GM18909 (cell line): ENCODE data around the gene SLC22A12.

Source experiments
- ATAC-seq: cut with Tn5 transposase; IDR thresholded peaks from one replicate; pipeline ENCODE4 v1.9.1; 2021; ENCODE audit warnings: mild to moderate bottlenecking; ENCODE audit not compliant: unreplicated experiment, poor library complexity

SLC22A12 gene

GRCh38 chr11:64602466-64603070, 11.5 kb downstream of the SLC22A12 start:
- ATAC-seq: no peak

- ATAC-seq: no peak
These were observed 12.5 kb downstream of the SLC22A12 start for GRCh38 chr11:64603411-64604110.

GRCh38 chr11:64604458-64605243, 13.6 kb downstream of the SLC22A12 start:
- no peak for ATAC-seq

GRCh38 chr11:64605244-64605560, 14.2 kb downstream of the SLC22A12 start:
- no peak for ATAC-seq

GRCh38 chr11:64605656-64606585, 14.9 kb downstream of the SLC22A12 start:
- ATAC-seq: no peak

GRCh38 chr11:64606796-64607380, 15.9 kb downstream of the SLC22A12 start:
- no peak for ATAC-seq

GRCh38 chr11:64607381-64607985, 16.5 kb downstream of the SLC22A12 start:
- ATAC-seq: no peak

- ATAC-seq: no peak
These were observed 17.0 kb downstream of the SLC22A12 start for GRCh38 chr11:64608046-64608445.

GRCh38 chr11:64608636-64609035, 17.6 kb downstream of the SLC22A12 start:
- ATAC-seq: no peak

GRCh38 chr11:64609436-64610047, 18.5 kb downstream of the SLC22A12 start:
- ATAC-seq: no peak

- ATAC-seq: no peak
These were observed 19.6 kb downstream of the SLC22A12 start for GRCh38 chr11:64610596-64610995.

GRCh38 chr11:64611176-64611575, 20.2 kb downstream of the SLC22A12 start:
- no peak for ATAC-seq

GRCh38 chr11:64611869-64612646, 21.0 kb downstream of the SLC22A12 start:
- ATAC-seq: no peak

- no peak for ATAC-seq
These were observed 22.6 kb downstream of the SLC22A12 start for GRCh38 chr11:64613648-64614047.

GRCh38 chr11:64614917-64615316, 23.9 kb downstream of the SLC22A12 start:
- no peak for ATAC-seq

- ATAC-seq: no peak
These were observed 25.8 kb downstream of the SLC22A12 start for GRCh38 chr11:64616817-64617216.

GRCh38 chr11:64619196-64619595, 28.2 kb downstream of the SLC22A12 start:
- no peak for ATAC-seq

GRCh38 chr11:64619811-64620380, 28.9 kb downstream of the SLC22A12 start:
- ATAC-seq: no peak
